Transverse colon (tissue), 4 donors: Measurements from ENCODE around the gene WRNIP1. TPM values are rescaled to one million over a fixed set of nuclear protein-coding genes. Genes with fewer than 3 reads are reported as not detected.
A peak's percentile ranks its signal among the peaks of the same experiment; 100 is the strongest.

Source experiments
- DNase-seq: peaks from one replicate; pipeline ENCODE4 v3.0.0-alpha.2; 2019
- H3K27ac ChIP-seq, 4 donors: fragments of 200-600 bp; sonication (generic); 2 replicates each; pipeline ENCODE4 v1.5.1; 2016 to 2018; ENCODE audit warnings: inconsistent platforms in 4 of 4
- H3K27me3 ChIP-seq: fragments of 200-600 bp; sonication (generic); 2 replicates; pipeline ENCODE4 v1.5.1; 2017; ENCODE audit warnings: inconsistent platforms
- H3K36me3 ChIP-seq, 4 donors: fragments of 200-600 bp; sonication (generic); 2 replicates each; pipeline ENCODE4 v1.5.1; 2017 to 2019; ENCODE audit warnings: inconsistent platforms in 4 of 4
- H3K4me1 ChIP-seq, 4 donors: fragments of 200-600 bp; sonication (generic); 2 replicates each; pipeline ENCODE4 v1.5.1; 2017 to 2020; ENCODE audit warnings: inconsistent platforms in 4 of 4
- H3K4me3 ChIP-seq, 4 donors: fragments of 200-600 bp; sonication (generic); 1 replicate in 1 of 4; 2 replicates in 3 of 4; pipeline versions ENCODE4 v1.5.1 to v1.6.1; 2017 to 2019; ENCODE audit warnings: inconsistent platforms in 4 of 4
- H3K9me3 ChIP-seq, 2 donors: fragments of 200-600 bp; sonication (generic); 2 replicates each; pipeline ENCODE4 v1.5.1; 2017 to 2019; ENCODE audit warnings: inconsistent platforms in 2 of 2
- CTCF ChIP-seq, 5 experiments: fragments of 200-600 bp in 3 of 5; fragments of 450-650 bp in 2 of 5; sonication (generic) in 3 of 5; IDR thresholded peaks; 1 replicate in 2 of 5; 2 replicates in 3 of 5; pipeline ENCODE4 v1.5.1; 2016 to 2017; ENCODE audit warnings: antibody characterized with exemption in 5 of 5, inconsistent platforms in 3 of 5, mild to moderate bottlenecking in 2 of 5, moderate library complexity in 1 of 5
- EP300 ChIP-seq: sonication (generic); formaldehyde crosslinking; IDR thresholded peaks from one replicate; pipeline ENCODE4 v1.6.1; 2017; ENCODE audit warnings: antibody characterized with exemption, low read depth
- POLR2A ChIP-seq: fragments of 450-650 bp; IDR thresholded peaks from one replicate; pipeline ENCODE4 v1.6.1; 2016; ENCODE audit warnings: antibody characterized with exemption, mild to moderate bottlenecking, moderate library complexity
- POLR2AphosphoS5 ChIP-seq, 3 donors: sonication (generic); formaldehyde crosslinking; IDR thresholded peaks; one replicate each; pipeline ENCODE4 v1.6.1; 2016; ENCODE audit warnings: antibody characterized with exemption in 3 of 3
- WGBS, 2 donors: methylation state at CpG; one replicate each; pipeline ENCODE4 v1.1.5; 2018; ENCODE audit warnings: low coverage in 1 of 2; 5-methylcytosine and 5-hydroxymethylcytosine counted together
- in situ Hi-C, 4 donors: fragments of 200-750 bp; cut with MboI; loops; one replicate each; pipeline versions ENCODE4 v1.15.0 to v1.15.1; 2017; ENCODE audit warnings: low sequenced_read_pairs in 3 of 4, low pct_ligation_motif_present in 1 of 4, low pct_unique_long_range_greater_than_20kb in 1 of 4
- intact Hi-C: fragments of 100-400 bp; cut with DNase I; formaldehyde crosslinking; loops from one replicate; pipeline ENCODE4 v1.15.1; 2023; ENCODE audit warnings: low total_unique reads
- total RNA-seq, 4 donors: library from RNA; depleted of rRNA; stranded (reverse); fragments of >200 nt; gene quantifications; one replicate each; pipeline ENCODE4 v1.1.0, GENCODE V29; 2016

The WRNIP1 gene
- total RNA-seq, 4 donors from 2014 or later: 58.3 to 105 (median 65.8) TPM

GRCh38 chr6:2816158-2816557, 51.0 kb downstream of the WRNIP1 start:
- in situ Hi-C loops (no loop called here), intact Hi-C loops (no loop called here)
- H3K9me3 ChIP-seq: peaks cover 8 to 9% of the 10 kb centered on the region in 2 donors
- TF ChIP-seq POLR2A: no peak
- no peak for TF ChIP-seq POLR2AphosphoS5 (IDR thresholded peaks at IDR 0.05)
- TF ChIP-seq CTCF (IDR thresholded peaks at IDR 0.05): no peak
- TF ChIP-seq EP300: no peak
- H3K27me3 ChIP-seq: no peaks in the 10 kb centered on the region
- H3K4me3 ChIP-seq: no peak overlapping the region
- no peaks in the 10 kb centered on the region for H3K36me3 ChIP-seq
- H3K4me1 ChIP-seq: peaks cover 8 to 36% (median 19%) of the 10 kb centered on the region in 4 donors
- DNase-seq: no peak
- H3K27ac ChIP-seq: no peak overlapping the region

GRCh38 chr6:2817903-2818443, 52.8 kb downstream of the WRNIP1 start:
- Histone ChIP-seq H3K27me3 (no peaks in the 10 kb centered on the region), H3K27ac (peak overlapping the region; percentile 65 to 81 (median 72)), H3K4me1 (peaks cover 8 to 47% (median 24%) of the 10 kb centered on the region in 4 donors), H3K9me3 (peaks cover 8 to 9% of the 10 kb centered on the region in 2 donors), H3K36me3 (no peaks in the 10 kb centered on the region), H3K4me3 (no peak overlapping the region)
- intact Hi-C loops: no loop called here
- 23 to 24% methylated on average over 4 of the region's 4 CpGs for WGBS, 2 donors
- DNase-seq: no peak
- in situ Hi-C loops: no loop called here
- TF ChIP-seq POLR2AphosphoS5 (IDR thresholded peaks at IDR 0.05) (peak in 2 of 3 donors; percentile 30 to 51), EP300 (no peak)

GRCh38 chr6:2818593-2818992, 53.4 kb downstream of the WRNIP1 start:
- intact Hi-C loops (no loop called here), in situ Hi-C loops (no loop called here)
- H3K36me3 ChIP-seq: no peaks in the 10 kb centered on the region
- peak overlapping the region; percentile 65 to 81 (median 72) for H3K27ac ChIP-seq
- no peaks in the 10 kb centered on the region for H3K27me3 ChIP-seq
- WGBS, 2 donors: 17 to 33% methylated on average over 3 of the region's 3 CpGs
- H3K9me3 ChIP-seq: peaks cover 8 to 9% of the 10 kb centered on the region in 2 donors
- DNase-seq: peak; percentile 42
- peaks cover 8 to 51% (median 25%) of the 10 kb centered on the region in 4 donors for H3K4me1 ChIP-seq
- TF ChIP-seq POLR2A (no peak), POLR2AphosphoS5 (IDR thresholded peaks at IDR 0.05) (no peak), EP300 (no peak), CTCF (IDR thresholded peaks at IDR 0.05) (no peak)
- no peak overlapping the region for H3K4me3 ChIP-seq

- H3K27me3 ChIP-seq: no peaks in the 10 kb centered on the region
- no peak overlapping the region for H3K4me3 ChIP-seq
- H3K27ac ChIP-seq: peak overlapping the region; percentile 65 to 81 (median 72)
- H3K4me1 ChIP-seq: peaks cover 8 to 56% (median 30%) of the 10 kb centered on the region in 4 donors
- intact Hi-C loops: no loop called here
- in situ Hi-C loops: no loop called here
- DNase-seq: no peak
- H3K9me3 ChIP-seq: peaks cover 8 to 9% of the 10 kb centered on the region in 2 donors
- 81 to 86% methylated on average over 3 to 5 of the region's 5 CpGs for WGBS, 2 donors
- H3K36me3 ChIP-seq: no peaks in the 10 kb centered on the region
- TF ChIP-seq CTCF (IDR thresholded peaks at IDR 0.05) (no peak), POLR2AphosphoS5 (IDR thresholded peaks at IDR 0.05) (no peak), POLR2A (no peak), EP300 (no peak)
Measured at GRCh38 chr6:2819115-2819514, 53.9 kb downstream of the WRNIP1 start.

GRCh38 chr6:2819978-2820377, 54.8 kb downstream of the WRNIP1 start:
- no peak overlapping the region for H3K4me3 ChIP-seq
- H3K9me3 ChIP-seq: peaks cover 8 to 9% of the 10 kb centered on the region in 2 donors
- H3K27me3 ChIP-seq: no peaks in the 10 kb centered on the region
- in situ Hi-C loops (no loop called here), intact Hi-C loops (no loop called here)
- no peak for DNase-seq
- no peak for TF ChIP-seq EP300
- TF ChIP-seq CTCF (IDR thresholded peaks at IDR 0.05): no peak
- TF ChIP-seq POLR2A: no peak
- TF ChIP-seq POLR2AphosphoS5 (IDR thresholded peaks at IDR 0.05): no peak
- H3K4me1 ChIP-seq: peaks cover 8 to 61% (median 35%) of the 10 kb centered on the region in 4 donors
- H3K36me3 ChIP-seq: no peaks in the 10 kb centered on the region
- 69 to 70% methylated on average over 7 of the region's 7 CpGs for WGBS, 2 donors
- peak overlapping the region in 1 of 4 donors; percentile 4 for H3K27ac ChIP-seq
